ENCODE measurements around the gene PCDHA9.
"Not testable (repeated sequence)": the region's sequence is repeated elsewhere in the genome, so short reads cannot be mapped to it uniquely, and the experiment has no call there.

The PCDHA9 gene

GRCh38 chr5:140835622-140836510 lies 12.3 kb upstream of the PCDHA9 start:
- no peak for DNase-seq (ENCODE audit: low read depth)

GRCh38 chr5:140840978-140841962 lies 6.9 kb upstream of the PCDHA9 start, which contains the start of gene PCDHA8:
Gene PCDHA8 (plus strand): TSS chr5:140841187. CDS start chr5:140841322, 135 bp downstream.
- DNase-seq (ENCODE audit: low read depth) = no peak

GRCh38 chr5:140842798-140843733 lies 5.1 kb upstream of the PCDHA9 start:
- DNase-seq (ENCODE audit: low read depth) = no peak

- DNase-seq (ENCODE audit: low read depth) = not testable (repeated sequence)
Observed at GRCh38 chr5:140849831-140850634, 1.9 kb downstream of the PCDHA9 start.

GRCh38 chr5:140855772-140856674 lies 7.8 kb downstream of the PCDHA9 start, which contains the start of gene PCDHA10:
Gene PCDHA10 (plus strand): TSS chr5:140855897. CDS start chr5:140856049, 152 bp downstream.
- DNase-seq (ENCODE audit: low read depth) = no peak

GRCh38 chr5:140857177-140857986 lies 9.2 kb downstream of the PCDHA9 start:
- DNase-seq (ENCODE audit: low read depth) = no peak

GRCh38 chr5:140857987-140858240 lies 9.7 kb downstream of the PCDHA9 start:
- no peak for DNase-seq (ENCODE audit: low read depth)

GRCh38 chr5:140862441-140863295 lies 14.5 kb downstream of the PCDHA9 start:
- DNase-seq (ENCODE audit: low read depth) = no peak

- no peak for DNase-seq (ENCODE audit: low read depth)
Observed at GRCh38 chr5:140868721-140869554, 20.8 kb downstream of the PCDHA9 start, which contains the start of gene PCDHA11. Gene PCDHA11 (plus strand): TSS chr5:140868957. CDS start chr5:140869104, 147 bp downstream.

- DNase-seq (ENCODE audit: low read depth) = no peak
Observed at GRCh38 chr5:140869555-140869886, 21.3 kb downstream of the PCDHA9 start.

GRCh38 chr5:140870221-140871201 lies 22.3 kb downstream of the PCDHA9 start:
- no peak for DNase-seq (ENCODE audit: low read depth)

- DNase-seq (ENCODE audit: low read depth) = no peak
Observed at GRCh38 chr5:140875085-140876065, 27.2 kb downstream of the PCDHA9 start, which contains the start of gene PCDHA12. Gene PCDHA12 (plus strand): TSS chr5:140875308. CDS start chr5:140875473, 165 bp downstream.

- not testable (repeated sequence) for DNase-seq (ENCODE audit: low read depth)
Observed at GRCh38 chr5:140876541-140877261, 28.5 kb downstream of the PCDHA9 start.

GRCh38 chr5:140877262-140877581 lies 29.0 kb downstream of the PCDHA9 start:
- no peak for DNase-seq (ENCODE audit: low read depth)

Data from activated T-helper 9 cell treated with anti-CD3 and anti-CD28 coated beads, Interleukin-2, amount 50 U/mL, for 16 hours (primary cell).